Stomach (tissue), 9 donors: Measurements from ENCODE around the gene CENPP. TPM values are rescaled to one million over a fixed set of nuclear protein-coding genes. Genes with fewer than 3 reads are reported as not detected.

Experiments
- DNase-seq, 2 donors: peaks; one replicate each; pipeline versions ENCODE4 v3.0.0 to v3.0.0-alpha.2; 2013 to 2019
- H3K27ac ChIP-seq, 5 donors: fragments of 200-600 bp in 4 of 5; sonication (generic) in 4 of 5; one replicate each; pipeline ENCODE4 v1.5.1; 2013 to 2019; ENCODE audit warnings: mild to moderate bottlenecking in 1 of 5, moderate library complexity in 1 of 5
- H3K27me3 ChIP-seq, 3 donors: fragments of 200-600 bp; sonication (generic); one replicate each; pipeline ENCODE4 v1.5.1; 2017 to 2019; ENCODE audit warnings: mixed run types in 1 of 3
- H3K36me3 ChIP-seq, 4 donors: fragments of 200-600 bp; sonication (generic); 1 replicate in 3 of 4; 2 replicates in 1 of 4; pipeline ENCODE4 v1.5.1; 2016 to 2019
- H3K4me1 ChIP-seq, 4 donors: fragments of 200-600 bp; sonication (generic); one replicate each; pipeline ENCODE4 v1.5.1; 2016 to 2019
- H3K4me3 ChIP-seq, 4 donors: fragments of 200-600 bp; sonication (generic) in 3 of 4; one replicate each; pipeline ENCODE4 v1.5.1; 2016 to 2019; ENCODE audit warnings: mild to moderate bottlenecking in 1 of 4
- H3K9me3 ChIP-seq, 4 donors: fragments of 200-600 bp; sonication (generic); one replicate each; pipeline ENCODE4 v1.5.1; 2016 to 2019
- EP300 ChIP-seq: sonication (generic); formaldehyde crosslinking; IDR thresholded peaks from one replicate; pipeline ENCODE4 v1.6.1; 2017; ENCODE audit warnings: antibody characterized with exemption
- POLR2A ChIP-seq, 4 donors: fragments of 450-650 bp; IDR thresholded peaks; one replicate each; pipeline ENCODE4 v1.6.1; 2016; ENCODE audit warnings: antibody characterized with exemption in 4 of 4, control low read depth in 2 of 4, mild to moderate bottlenecking in 1 of 4, moderate library complexity in 1 of 4
- POLR2AphosphoS5 ChIP-seq, 3 donors: sonication (generic); formaldehyde crosslinking; IDR thresholded peaks; one replicate each; pipeline ENCODE4 v1.6.1; 2016; ENCODE audit warnings: antibody characterized with exemption in 3 of 3
- WGBS, 5 donors: extraction: QIAGEN DNeasy Blood & Tissue Kit in 3 of 5; methylation state at CpG; one replicate each; pipeline versions ENCODE4 v1.1.5 to v1.1.7; 2013 to 2018; 5-methylcytosine and 5-hydroxymethylcytosine counted together
- intact Hi-C: fragments of 100-400 bp; cut with DNase I; formaldehyde crosslinking; loops from one replicate; pipeline ENCODE4 v1.15.1; 2023; ENCODE audit warnings: low total_unique reads
- polyA plus RNA-seq, 3 donors: library from polyadenylated mRNA; stranded (reverse); fragments of 200-250 nt; gene quantifications; one replicate each; pipeline ENCODE4 v1.2.3, GENCODE V29; 2013
- total RNA-seq, 5 donors: library from RNA; depleted of rRNA; stranded (reverse); fragments of >200 nt; gene quantifications; one replicate each; pipeline versions ENCODE4 v1.1.0 to v1.2.3, GENCODE V29; 2014 to 2016
- TF ChIP-seq, protein P1 (sequence below), 7 experiments: fragments of 450-650 bp in 4 of 7; fragments of 200-600 bp in 3 of 7; sonication (generic) in 3 of 7; IDR thresholded peaks; one replicate each; pipeline ENCODE4 v1.5.1; 2016 to 2019; ENCODE audit warnings: antibody characterized with exemption in 7 of 7, control low read depth in 2 of 7, mild to moderate bottlenecking in 1 of 7
- donor health status: healthy with polysubstance abuse.
- donor health status: Bipolar disorder and iron deficiency.
- donor health status: healthy.

Gene CENPP
- total and polyA plus RNA-seq, 8 donors, result 1.3 to 37.9 (median 3.2) TPM

DNA sequence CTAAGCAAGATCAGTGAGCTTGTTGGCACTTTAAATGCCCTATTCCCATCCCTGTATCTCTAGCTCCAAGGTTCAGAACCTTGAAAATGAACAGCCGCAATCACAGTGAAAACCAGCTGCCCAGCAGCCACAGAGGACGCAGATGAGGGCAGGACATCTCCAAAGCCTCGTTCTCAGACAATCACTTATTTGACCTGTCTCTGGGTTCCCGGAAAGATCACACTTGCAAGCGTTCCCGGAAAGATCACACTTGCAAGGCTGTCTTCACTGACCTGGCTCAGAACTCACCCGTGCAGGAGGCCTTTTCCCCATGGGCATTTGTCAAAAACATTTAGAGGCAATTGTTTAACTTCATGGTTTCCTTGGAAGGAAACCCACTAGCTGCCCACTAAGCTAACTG is 318.5 kb downstream of the CENPP start:
- 82 to 94% (median 94%) methylated on average over 7 of the region's 7 CpGs for WGBS, 5 donors
- Histone ChIP-seq H3K36me3 (peaks cover 56 to 100% (median 100%) of the 10 kb centered on the region in 4 donors), H3K4me1 (no peaks in the 10 kb centered on the region), H3K9me3 (no peaks in the 10 kb centered on the region), H3K4me3 (no peak overlapping the region), H3K27ac (no peak overlapping the region), H3K27me3 (no peaks in the 10 kb centered on the region)
- intact Hi-C loops, result no loop called here
- no peak for DNase-seq
- TF ChIP-seq EP300 (no peak), POLR2AphosphoS5 (IDR thresholded peaks at IDR 0.05) (no peak), POLR2A (IDR thresholded peaks at IDR 0.05) (no peak)
- TF ChIP-seq, protein P1, sequence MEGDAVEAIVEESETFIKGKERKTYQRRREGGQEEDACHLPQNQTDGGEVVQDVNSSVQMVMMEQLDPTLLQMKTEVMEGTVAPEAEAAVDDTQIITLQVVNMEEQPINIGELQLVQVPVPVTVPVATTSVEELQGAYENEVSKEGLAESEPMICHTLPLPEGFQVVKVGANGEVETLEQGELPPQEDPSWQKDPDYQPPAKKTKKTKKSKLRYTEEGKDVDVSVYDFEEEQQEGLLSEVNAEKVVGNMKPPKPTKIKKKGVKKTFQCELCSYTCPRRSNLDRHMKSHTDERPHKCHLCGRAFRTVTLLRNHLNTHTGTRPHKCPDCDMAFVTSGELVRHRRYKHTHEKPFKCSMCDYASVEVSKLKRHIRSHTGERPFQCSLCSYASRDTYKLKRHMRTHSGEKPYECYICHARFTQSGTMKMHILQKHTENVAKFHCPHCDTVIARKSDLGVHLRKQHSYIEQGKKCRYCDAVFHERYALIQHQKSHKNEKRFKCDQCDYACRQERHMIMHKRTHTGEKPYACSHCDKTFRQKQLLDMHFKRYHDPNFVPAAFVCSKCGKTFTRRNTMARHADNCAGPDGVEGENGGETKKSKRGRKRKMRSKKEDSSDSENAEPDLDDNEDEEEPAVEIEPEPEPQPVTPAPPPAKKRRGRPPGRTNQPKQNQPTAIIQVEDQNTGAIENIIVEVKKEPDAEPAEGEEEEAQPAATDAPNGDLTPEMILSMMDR (IDR thresholded peaks at IDR 0.05), result no peak

DNA sequence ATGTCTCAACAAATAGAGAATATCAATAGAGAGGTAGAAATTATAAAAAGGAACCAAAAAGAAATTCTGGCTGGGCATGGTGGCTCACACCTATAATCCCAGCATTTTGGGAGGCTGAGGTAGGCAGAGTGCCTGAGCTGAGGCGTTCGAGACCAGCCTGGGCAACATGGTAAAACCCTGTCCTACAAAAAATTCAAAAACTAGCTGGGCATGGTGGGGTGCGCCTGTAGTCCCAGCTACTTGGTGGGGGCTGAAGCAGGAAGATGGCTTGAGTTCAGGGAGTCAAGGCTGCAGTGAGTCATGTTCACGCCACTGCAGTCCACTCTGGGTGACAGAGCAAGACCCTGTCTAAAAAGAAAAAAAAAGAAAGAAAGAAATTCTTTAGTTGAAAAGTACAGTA is 319.3 kb downstream of the CENPP start:
- peaks cover 52 to 98% (median 97%) of the 10 kb centered on the region in 4 donors for H3K36me3 ChIP-seq
- 96 to 100% (median 98%) methylated on average over 4 of the region's 4 CpGs for WGBS, 5 donors
- H3K9me3 ChIP-seq, result no peaks in the 10 kb centered on the region
- H3K4me1 ChIP-seq, result no peaks in the 10 kb centered on the region
- intact Hi-C loops, result no loop called here
- no peak overlapping the region for H3K27ac ChIP-seq
- no peaks in the 10 kb centered on the region for H3K27me3 ChIP-seq
- peak in 1 of 2 donors; percentile 8 for DNase-seq
- TF ChIP-seq POLR2A (IDR thresholded peaks at IDR 0.05) (no peak), EP300 (no peak), POLR2AphosphoS5 (IDR thresholded peaks at IDR 0.05) (no peak)
- TF ChIP-seq, protein P1 (IDR thresholded peaks at IDR 0.05), result no peak
- H3K4me3 ChIP-seq, result no peak overlapping the region

DNA sequence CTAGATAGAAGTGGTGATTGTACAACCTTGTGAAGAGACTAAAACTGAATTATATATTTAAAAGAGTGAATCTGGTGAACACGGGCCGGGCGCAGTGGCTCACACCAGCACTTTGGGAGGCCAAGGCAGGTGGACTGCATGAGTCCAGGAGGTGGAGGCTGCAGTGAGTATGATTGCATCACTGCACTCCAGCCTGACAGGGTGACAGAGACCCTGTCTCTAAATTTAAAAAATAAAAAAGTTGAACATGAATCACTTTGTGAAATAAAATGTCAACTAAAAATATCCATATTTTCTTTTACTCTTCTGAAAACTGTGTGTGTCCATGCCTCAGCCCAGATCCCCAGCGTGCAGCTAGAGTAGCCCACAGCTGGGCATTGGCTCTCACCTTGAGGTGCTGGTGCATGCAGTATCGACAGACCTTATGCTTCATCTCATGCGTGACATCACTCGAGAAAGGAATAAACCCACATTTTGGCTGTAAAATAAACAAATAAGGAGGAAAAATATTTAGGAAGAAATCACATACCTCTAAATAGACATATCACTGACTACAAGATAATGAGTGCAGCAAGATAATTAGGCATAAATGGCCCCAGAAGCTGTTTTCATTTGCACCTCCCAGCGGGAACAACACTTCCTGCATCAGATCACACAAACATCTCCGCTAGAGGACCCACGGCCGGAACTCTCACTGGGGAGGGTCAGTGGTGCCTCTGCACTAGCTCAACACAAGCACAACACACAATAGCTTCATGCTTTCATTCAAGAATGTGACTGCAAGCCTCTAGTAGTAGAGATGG is 322.1 kb downstream of the CENPP start:
- DNase-seq, result peak in 1 of 2 donors; percentile 20
- intact Hi-C loops, result no loop called here
- H3K36me3 ChIP-seq, result peaks cover 32 to 95% (median 92%) of the 10 kb centered on the region in 4 donors
- H3K27me3 ChIP-seq, result no peaks in the 10 kb centered on the region
- no peaks in the 10 kb centered on the region for H3K9me3 ChIP-seq
- no peak overlapping the region for H3K27ac ChIP-seq
- TF ChIP-seq EP300 (no peak), POLR2AphosphoS5 (IDR thresholded peaks at IDR 0.05) (no peak), POLR2A (IDR thresholded peaks at IDR 0.05) (no peak)
- TF ChIP-seq, protein P1 (IDR thresholded peaks at IDR 0.05), result no peak
- 92 to 96% (median 95%) methylated on average over 11 of the region's 11 CpGs for WGBS, 5 donors
- H3K4me1 ChIP-seq, result peaks cover 0 to 16% (median 0%) of the 10 kb centered on the region in 4 donors
- no peak overlapping the region for H3K4me3 ChIP-seq

DNA sequence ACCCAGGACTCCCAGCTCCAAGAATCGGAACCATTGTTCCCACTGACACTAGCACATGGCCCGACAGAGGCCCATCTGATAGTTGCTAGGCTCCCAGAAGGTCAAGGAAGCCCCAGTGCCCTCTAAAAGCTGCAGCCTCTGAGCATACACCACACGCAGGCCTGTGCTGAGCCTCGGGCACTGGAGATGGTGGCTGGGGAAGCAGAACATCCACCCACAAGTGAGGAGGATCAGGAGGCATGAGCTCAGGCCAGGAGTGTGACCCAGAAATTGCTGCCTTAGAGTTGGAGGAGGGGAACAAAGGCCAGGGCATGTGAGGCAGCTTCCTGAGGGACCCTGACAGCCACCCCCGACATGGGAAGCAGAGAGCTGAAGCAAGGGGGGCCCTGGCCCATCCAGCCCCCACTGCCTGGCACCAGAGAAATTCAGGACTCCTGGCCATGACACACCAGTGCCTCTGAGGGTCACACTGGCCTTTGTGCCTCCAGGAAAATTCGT is 322.8 kb downstream of the CENPP start:
- Histone ChIP-seq H3K36me3 (peaks cover 32 to 95% (median 91%) of the 10 kb centered on the region in 4 donors), H3K4me3 (no peak overlapping the region), H3K4me1 (peaks cover 0 to 17% (median 0%) of the 10 kb centered on the region in 4 donors), H3K27ac (no peak overlapping the region), H3K9me3 (no peaks in the 10 kb centered on the region), H3K27me3 (no peaks in the 10 kb centered on the region)
- DNase-seq, result no peak
- WGBS, 5 donors, result 80 to 92% (median 82%) methylated on average over 5 to 6 of the region's 6 CpGs
- TF ChIP-seq EP300 (no peak), POLR2AphosphoS5 (IDR thresholded peaks at IDR 0.05) (no peak), POLR2A (IDR thresholded peaks at IDR 0.05) (no peak)
- TF ChIP-seq, protein P1 (IDR thresholded peaks at IDR 0.05), result no peak
- intact Hi-C loops, result no loop called here
